ENCODE measurements around the gene ESF1. TPM values are rescaled to one million over a fixed set of nuclear protein-coding genes. Genes with fewer than 3 reads are reported as not detected.

ESF1 gene
- polyA plus RNA-seq (ENCODE audit: insufficient read length), result 33.6 TPM
- long read RNA-seq, donor 1, partial matches to known transcripts, result 5 of 5 reads
- long read RNA-seq, donor 1, other reads (novel, unspliced or antisense), result 0 of 5 reads
- long read RNA-seq, donor 2, partial matches to known transcripts, result 39 of 39 reads
- long read RNA-seq, donor 2, other reads (novel, unspliced or antisense), result 0 of 39 reads
- long read RNA-seq, donor 3, partial matches to known transcripts, result 13 of 13 reads
- long read RNA-seq, donor 3, other reads (novel, unspliced or antisense), result 0 of 13 reads
- long read RNA-seq, donor 4, result 0 reads
- long read RNA-seq, donor 5, partial matches to known transcripts, result 43 of 43 reads
- long read RNA-seq, donor 5, other reads (novel, unspliced or antisense), result 0 of 43 reads
- long read RNA-seq, donor 6, result 0 reads
- long read RNA-seq, donor 7, partial matches to known transcripts, result 32 of 32 reads
- long read RNA-seq, donor 7, other reads (novel, unspliced or antisense), result 0 of 32 reads
- long read RNA-seq, donor 8, partial matches to known transcripts, result 8 of 8 reads
- long read RNA-seq, donor 8, other reads (novel, unspliced or antisense), result 0 of 8 reads

GRCh38 chr20:13784893-13785715 is at the start of gene ESF1, which contains the start of gene NDUFAF5:
Gene ESF1, minus strand, starts transcription at chr20:13784919. Its CDS starts 1,779 bp downstream, at chr20:13783140.
Gene NDUFAF5, plus strand, starts transcription at chr20:13785028. Its CDS starts 41 bp downstream, at chr20:13785069.
- peak; percentile 97 for DNase-seq

GRCh38 chr20:13831476-13831875 is 46.8 kb upstream of the ESF1 start:
- no peak for DNase-seq

DNA sequence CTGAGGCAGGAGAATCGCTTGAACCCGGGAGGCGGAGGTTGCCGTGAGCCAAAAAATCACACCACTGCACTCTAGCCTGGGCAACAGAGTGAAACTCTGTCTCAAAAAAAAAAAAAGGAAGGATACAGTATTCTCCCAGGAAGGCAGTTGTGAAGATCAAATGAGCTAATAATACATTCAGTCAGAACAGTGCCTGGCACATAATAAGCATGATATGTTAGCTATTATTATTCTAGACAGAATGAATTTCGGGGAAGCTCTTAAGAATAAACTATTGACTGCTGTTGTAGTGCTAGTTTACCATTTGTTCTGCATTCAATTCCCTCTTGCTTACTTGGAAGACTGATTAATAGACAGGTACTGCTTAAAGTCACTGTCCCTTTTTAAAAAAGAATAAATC is 40.7 kb upstream of the ESF1 start:
- DNase-seq, result no peak

DNA sequence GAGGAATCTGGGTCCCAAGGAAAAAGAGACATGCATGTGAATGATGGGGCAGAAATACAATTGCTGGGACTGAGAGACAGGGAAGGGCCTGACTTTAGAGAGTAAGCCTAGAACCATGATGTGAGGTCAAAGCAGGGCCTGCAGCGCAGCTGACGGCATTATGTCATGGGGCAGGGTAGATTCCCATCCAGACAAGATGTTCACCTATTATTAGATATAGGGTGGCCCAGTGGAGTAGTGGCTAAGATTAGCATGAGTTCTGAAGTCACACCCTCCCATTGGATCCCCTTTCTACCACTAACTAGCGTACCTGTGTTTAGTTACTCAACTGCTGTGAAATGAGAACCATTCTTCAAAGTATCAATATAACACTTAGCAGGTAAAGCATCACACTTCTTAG is 39.7 kb upstream of the ESF1 start:
- DNase-seq, result no peak

GRCh38 chr20:13822459-13822858 is 37.7 kb upstream of the ESF1 start:
- DNase-seq, result no peak

DNA sequence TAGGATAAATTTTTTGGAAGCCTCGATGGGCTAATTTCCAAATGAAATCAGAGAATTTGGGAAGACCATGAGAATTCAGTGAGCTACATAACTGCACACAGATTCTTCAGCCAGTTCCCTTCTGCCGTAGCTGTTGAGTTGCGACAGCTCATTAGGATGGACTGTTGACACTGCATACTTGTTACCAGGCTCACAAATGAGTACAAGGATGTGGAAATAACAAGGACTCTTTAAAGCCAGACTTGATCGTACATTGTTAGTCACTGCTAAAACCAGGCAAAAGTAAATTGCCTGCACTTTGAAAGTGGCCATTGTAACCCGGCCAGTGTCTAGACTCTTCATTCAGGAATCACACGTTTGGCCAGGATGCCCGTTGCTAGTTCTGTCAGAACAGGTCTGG is 37.2 kb upstream of the ESF1 start:
- no peak for DNase-seq

DNA sequence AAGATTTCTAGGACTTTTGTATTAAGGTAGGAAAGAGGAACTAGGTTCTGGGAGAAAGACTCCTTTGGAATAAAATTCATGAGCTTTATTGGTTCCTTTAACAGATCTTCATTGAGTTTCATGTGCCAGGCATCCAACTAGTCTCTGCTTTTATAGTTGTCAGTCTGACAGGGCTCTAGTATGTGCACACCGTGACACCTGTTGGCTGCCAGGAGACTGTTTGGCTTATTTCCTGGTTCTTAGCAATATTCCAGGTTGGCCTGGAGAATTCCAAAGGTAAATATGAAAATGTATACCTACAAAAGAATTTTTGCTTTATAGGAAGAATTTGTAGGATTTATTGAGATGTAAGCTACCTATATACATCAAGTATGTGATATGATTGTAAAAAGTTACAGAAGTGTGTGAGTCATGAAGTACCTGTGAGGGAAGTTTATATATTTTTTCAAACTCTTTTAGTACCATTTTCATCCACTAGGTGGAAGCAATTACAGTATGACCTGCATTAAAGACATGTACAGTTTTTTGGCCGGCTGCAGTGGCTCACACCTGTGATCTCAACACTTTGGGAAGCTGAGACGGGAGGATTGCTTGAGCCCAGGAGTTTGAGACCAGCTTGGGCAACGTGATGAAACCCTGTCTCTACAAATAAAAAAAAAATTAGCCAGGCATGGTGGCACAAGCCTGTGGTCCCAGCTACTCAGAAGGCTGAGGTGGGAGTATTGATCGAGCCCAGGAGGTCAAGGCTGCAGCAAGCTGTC is 35.3 kb upstream of the ESF1 start:
- DNase-seq, result peak; percentile 57

DNA sequence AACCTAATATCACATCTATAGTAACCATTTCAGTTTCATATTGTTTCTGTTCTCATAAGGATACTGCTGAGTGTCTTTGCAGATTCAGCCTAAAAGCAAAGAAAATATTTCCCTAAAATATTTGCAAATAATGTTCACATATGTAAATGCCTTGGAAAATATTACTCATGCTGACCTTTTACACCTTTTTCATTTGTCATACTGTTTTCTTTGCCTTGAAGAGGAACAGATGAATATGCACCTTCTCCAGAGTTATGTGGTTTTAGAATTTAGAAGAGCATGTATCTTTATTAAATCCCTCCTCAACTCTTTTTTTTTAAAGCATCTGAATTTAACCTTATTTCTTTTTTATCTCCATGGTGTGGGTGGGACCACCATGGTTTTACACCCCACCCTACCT is 32.6 kb upstream of the ESF1 start:
- DNase-seq, result no peak

DNA sequence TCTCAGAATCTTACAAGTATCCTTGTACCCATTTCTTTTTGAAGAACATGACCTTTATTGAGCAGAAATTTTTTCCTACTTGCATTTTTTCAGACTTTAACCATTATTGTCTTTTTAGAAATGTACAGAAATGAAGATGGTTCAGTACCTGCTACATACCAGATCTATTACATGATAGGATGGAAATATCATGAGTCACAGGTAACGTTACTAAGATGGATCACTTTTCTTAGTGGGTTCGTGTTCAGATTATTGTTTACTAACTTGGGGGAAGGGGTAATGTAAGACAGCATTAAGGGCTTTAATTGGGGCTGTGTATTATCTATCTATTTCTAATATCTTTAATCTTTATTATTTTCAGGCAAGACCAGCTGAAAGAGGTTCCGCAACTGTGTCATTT is 32.0 kb upstream of the ESF1 start:
- no peak for DNase-seq

- DNase-seq, result no peak
Measured at GRCh38 chr20:13814672-13815071, 30.0 kb upstream of the ESF1 start.

- no peak for DNase-seq
Measured at GRCh38 chr20:13813910-13814309, 29.2 kb upstream of the ESF1 start.

DNA sequence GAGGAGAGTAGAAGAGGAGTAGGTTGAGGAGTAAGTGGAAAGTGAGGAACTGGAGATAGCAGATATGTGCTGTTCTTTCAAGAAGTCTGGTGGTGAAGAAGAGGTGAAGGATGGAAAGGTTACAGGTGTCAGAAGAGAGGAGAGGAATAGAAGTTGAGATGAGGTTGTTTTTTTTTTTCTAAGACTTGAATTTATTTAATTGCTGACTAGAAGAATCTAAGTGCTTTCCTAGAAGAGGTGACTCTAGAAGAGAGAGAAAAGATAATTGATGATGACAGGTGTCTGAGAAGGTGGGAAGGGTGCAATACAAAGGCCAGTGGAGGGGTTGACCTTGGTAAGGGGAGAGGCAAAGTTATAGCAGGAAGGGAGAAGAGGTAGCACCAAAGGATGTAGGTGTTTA is 25.7 kb upstream of the ESF1 start:
- no peak for DNase-seq

DNA sequence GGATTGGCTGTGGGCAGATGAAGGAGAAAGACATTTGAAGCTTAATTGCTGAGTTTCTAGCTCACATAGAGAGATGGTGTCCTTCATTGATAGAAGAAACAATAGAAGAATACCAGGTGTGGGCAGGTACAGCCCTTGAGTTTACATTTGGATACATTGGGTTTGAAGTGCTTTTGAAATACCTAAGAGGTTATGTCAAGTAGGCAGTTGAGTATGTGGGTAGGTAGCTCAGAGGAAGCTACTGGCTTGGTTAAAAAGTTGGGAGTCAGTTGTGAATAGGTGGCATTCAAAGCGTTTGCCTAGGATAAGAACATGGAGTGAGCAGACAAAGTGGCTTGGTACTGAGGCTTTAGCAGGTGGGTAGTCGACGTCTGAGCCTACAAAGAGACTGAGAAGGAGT is 25.1 kb upstream of the ESF1 start:
- no peak for DNase-seq

GRCh38 chr20:13809373-13809772 is 24.7 kb upstream of the ESF1 start:
- no peak for DNase-seq

GRCh38 chr20:13800728-13801134 is 16.0 kb upstream of the ESF1 start:
- no peak for DNase-seq

GRCh38 chr20:13799974-13800373 is 15.3 kb upstream of the ESF1 start:
- DNase-seq, result no peak

DNA sequence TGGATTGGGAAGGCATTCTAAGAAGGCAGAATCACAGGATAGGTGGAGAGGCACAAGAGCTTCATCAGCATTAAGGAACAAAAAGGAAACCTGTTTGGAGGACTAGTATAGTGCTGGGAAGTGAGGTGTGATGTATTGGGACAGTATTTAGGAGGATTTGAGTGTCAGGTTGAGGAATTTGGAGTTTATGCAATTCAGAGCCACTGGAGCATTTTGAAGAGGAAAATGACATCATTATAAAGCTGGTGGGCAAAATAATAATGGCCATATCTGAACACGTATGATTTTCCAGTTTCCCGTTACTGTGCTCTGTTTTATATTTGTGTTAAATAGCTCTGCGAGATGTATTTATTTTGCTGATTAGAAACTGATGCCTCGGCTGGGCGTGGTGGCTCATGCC is 14.3 kb upstream of the ESF1 start:
- no peak for DNase-seq

- DNase-seq, result no peak
Measured at GRCh38 chr20:13794667-13795066, 9.9 kb upstream of the ESF1 start.

GRCh38 chr20:13793001-13793400 is 8.3 kb upstream of the ESF1 start:
- DNase-seq, result no peak

- DNase-seq, result no peak
Measured at GRCh38 chr20:13791540-13792459, 7.1 kb upstream of the ESF1 start.

- no peak for DNase-seq
Measured at GRCh38 chr20:13790708-13791107, 6.0 kb upstream of the ESF1 start.

All from left kidney (tissue), 8 donors.